A549 treated with dexamethasone at 1 μM for 4 hours (cell line): ENCODE data around the gene SLC7A4. TPM values are rescaled to one million over a fixed set of nuclear protein-coding genes. Genes with fewer than 3 reads are reported as not detected.

Experiments
- total RNA-seq: library from RNA; stranded (reverse); fragments of 200-300 nt; extraction: Qiagen RNA extraction; gene quantifications from 5 replicates; pipeline ENCODE4 v1.2.3, GENCODE V29; 2022

Gene SLC7A4, protein sequence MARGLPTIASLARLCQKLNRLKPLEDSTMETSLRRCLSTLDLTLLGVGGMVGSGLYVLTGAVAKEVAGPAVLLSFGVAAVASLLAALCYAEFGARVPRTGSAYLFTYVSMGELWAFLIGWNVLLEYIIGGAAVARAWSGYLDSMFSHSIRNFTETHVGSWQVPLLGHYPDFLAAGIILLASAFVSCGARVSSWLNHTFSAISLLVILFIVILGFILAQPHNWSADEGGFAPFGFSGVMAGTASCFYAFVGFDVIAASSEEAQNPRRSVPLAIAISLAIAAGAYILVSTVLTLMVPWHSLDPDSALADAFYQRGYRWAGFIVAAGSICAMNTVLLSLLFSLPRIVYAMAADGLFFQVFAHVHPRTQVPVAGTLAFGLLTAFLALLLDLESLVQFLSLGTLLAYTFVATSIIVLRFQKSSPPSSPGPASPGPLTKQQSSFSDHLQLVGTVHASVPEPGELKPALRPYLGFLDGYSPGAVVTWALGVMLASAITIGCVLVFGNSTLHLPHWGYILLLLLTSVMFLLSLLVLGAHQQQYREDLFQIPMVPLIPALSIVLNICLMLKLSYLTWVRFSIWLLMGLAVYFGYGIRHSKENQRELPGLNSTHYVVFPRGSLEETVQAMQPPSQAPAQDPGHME
- not detected in 5 replicates for total RNA-seq

DNA sequence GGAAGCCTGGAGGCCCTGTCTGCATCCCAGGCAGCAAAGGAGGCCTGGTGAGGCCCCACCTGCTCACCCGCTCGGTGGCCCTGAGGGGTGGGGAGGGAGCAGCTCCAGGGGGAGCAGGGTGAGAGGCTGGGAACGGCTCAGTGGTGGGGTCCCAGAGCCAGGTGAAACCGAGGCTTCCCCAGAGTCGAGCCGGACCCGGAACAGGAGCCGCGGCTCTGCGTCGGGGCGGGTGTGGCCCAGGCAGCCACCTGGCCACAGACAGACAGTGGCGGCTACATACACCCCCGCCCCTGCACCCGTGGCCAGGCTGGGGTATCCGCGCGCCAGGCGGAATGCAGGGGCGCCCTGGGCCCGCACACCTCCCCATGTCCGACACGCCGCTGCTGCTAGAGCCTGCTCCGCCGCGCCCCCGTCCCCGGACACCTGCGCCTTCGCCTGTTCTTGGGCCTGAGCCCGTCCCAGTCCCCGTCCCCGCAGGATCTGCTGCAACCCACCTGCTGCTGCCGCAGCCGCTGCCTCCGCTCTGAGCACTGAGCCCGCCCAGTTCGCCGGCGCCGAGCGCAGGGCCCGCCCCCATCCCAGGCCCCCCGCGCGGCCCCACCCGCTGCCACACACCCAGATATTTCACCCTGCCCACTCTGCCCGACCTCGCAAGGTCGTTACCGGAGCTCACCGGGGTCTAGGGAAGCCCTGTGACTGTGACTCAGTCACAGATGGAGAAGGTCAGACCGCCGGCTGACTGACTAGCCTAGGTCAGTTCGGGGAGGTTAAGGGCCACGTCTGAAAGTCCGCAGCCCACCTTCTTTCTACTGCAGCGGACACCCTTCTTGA is at the start of gene SLC7A4:
SLC7A4 (minus strand) TSS at position 525 of the 831 bp plus-strand sequence. CDS start 749 bp downstream, outside the sequence.

DNA sequence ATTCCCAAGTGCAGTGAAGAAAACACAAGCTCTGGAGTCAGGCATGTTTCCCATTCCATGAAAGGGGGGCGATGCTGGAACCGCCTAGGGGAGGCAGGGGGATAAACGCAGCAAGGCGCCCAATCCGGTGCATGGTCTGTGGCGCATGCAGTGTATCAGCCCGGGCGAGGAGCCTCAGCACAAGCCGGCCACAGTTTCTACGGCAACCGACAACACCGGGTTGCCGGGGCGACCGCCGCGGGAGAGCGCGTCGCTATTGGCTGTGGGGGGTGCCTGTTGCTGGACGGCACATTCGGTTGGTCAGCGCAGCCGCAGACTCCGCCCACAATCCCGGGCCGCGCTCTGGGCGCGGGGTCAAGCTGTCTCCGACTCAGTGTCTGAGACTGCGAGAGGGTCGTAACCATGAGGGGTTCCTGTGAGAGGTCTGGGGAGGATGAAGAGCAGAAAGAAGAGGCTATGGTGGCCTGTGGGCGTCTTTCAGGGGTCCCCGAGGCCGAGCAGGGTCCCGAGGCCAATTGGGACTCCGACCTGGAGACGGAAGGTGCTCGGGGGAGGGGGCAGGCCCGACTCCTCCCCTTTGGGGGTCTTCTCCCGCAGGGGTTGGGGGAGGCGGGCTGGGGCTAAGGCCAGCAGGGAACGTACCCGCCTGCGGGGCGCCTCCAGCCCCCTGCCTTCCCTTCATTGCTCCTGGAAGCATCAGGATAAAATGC is 13.4 kb upstream of the SLC7A4 start, which contains the start of gene LRRC74B:
LRRC74B (plus strand) TSS at position 362 of the 710 bp plus-strand sequence; CDS start at position 403, 41 bp downstream.

DNA sequence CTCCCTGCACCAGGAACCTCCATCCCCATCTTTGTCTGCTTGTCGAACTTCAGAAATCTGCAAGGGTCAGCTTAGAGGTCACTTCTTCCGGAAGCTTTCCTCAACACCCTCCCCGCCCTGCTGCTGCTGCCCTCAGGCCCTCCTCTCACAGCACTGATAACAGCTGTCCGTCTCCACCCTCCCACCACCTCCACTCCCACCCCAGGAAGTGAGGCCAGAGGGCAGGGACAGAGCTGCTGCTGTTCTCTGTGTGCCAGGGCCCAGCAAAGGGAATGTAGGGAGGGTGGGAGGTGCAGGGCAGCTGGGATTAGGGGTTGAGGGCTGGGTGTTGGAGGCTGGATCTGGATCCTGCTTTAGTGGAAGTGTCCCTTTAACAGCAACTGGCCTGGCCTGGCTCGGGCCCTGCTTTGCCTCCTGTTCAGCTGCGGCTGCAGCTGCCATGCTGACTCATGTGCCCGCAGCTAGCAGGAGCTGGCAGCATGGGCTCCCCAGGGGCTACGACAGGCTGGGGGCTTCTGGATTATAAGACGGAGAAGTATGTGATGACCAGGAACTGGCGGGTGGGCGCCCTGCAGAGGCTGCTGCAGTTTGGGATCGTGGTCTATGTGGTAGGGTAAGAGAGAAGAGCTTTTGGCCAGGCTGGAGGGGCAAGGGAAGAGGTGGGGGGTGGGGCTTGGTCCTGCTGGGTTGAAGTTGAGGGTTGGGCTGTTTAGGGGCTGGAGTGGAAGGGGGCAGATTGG is 17.5 kb downstream of the SLC7A4 start, which contains the start of gene P2RX6:
P2RX6 (plus strand) TSS at position 440 of the 740 bp plus-strand sequence; CDS start at position 450, 10 bp downstream.

DNA sequence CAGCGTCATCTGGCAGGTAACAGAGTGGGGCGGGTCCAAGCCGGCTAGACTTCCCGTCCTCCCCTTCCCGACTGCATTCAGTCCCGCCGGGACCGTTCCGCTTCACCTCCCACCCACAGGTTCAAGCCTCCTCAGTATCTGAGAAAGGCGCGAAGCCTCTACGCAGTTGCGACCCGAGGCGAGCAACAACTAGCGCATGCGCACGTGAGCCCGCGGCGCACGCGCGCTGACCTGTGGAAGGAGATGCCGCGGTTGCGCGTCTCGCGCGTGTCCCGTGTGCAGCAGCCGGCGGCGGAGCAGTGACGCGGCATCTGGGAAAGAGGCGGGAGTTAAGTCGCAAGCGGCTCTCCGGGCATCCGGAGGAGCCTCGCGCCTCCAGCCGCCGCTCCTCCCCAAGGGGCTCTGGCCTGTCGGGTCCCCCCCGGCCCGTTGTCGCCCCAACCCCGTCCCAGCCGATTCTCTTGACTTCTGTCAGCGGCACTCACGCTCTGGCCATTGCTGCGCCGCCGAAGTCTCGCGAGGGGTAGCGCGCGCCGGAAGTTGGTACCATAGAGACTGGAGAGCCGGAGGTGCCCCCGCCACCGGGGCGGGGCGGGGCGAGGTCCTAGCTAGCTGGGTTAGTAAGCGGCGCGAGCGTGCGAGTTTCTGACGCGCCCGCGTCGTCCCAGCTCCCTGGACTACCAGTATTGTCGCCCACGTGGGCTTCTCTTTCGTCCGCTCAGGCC is 30.6 kb downstream of the SLC7A4 start, which contains the start of gene THAP7:
THAP7 (minus strand) TSS at position 518 of the 725 bp plus-strand sequence; CDS start at position 311, 207 bp downstream.

DNA sequence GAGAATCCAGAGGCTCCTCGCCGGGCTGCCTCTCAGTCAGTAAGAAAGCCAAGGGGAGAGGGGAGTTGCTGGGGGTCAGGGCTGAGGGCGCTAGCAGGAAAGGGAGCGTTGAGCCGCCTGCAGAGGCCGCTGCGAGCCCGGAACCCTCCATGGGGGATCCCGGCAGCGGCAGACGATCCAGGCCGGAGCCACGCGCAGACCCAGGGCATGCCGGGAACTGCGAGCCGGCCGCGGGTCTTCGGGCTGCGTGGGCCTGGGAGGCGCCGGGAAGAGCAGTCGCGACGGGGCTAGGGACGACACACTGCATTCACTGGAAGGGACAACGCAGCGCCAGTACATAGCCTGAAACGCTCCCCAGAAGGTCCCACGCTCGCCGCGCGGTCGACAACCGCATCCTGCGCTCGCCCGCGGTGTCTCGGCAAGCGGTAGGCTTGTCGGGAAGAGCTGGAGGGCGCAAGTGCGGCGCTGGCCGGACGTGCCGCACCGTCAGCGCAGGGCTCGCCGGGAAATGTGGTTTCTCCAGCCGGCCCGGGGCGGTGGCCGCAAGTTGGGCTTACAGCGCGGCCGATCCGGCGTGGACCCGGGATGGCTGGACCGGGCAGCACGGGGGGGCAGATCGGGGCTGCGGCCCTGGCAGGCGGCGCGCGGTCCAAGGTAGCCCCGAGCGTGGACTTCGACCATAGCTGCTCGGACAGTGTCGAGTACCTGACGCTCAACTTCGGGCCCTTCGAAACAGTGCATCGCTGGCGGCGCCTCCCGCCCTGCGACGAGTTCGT is 50.4 kb downstream of the SLC7A4 start, which contains the start of gene LZTR1:
LZTR1 (plus strand) TSS at position 511 of the 776 bp plus-strand sequence; CDS start at position 586, 75 bp downstream.

Other genes starting within 250 kb of the SLC7A4 start
- 17.2 to 23.0 TPM (median 21.6 TPM) in 5 replicates for gene PI4KA, start 173.8 kb downstream of the SLC7A4 start, total RNA-seq
- 14.4 to 22.1 TPM (median 19.7 TPM) in 5 replicates for gene SNAP29, start 173.6 kb downstream of the SLC7A4 start, total RNA-seq
- gene CRKL, start 115.2 kb downstream of the SLC7A4 start, total RNA-seq: 24.0 to 28.7 TPM (median 27.3 TPM) in 5 replicates
- gene AIFM3, start 65.3 kb downstream of the SLC7A4 start, total RNA-seq: 1.9 to 3.5 TPM (median 3.0 TPM) in 5 replicates
- 9.3 to 21.4 TPM (median 16.8 TPM) in 5 replicates for gene LZTR1, start 50.3 kb downstream of the SLC7A4 start, total RNA-seq
- 15.5 to 26.2 TPM (median 23.5 TPM) in 5 replicates for gene THAP7, start 30.4 kb downstream of the SLC7A4 start, total RNA-seq
- gene P2RX6, start 17.4 kb downstream of the SLC7A4 start, total RNA-seq: 0.50 to 0.93 TPM (median 0.72 TPM) in 5 replicates
- 0.08 TPM in 1 of 5 replicates, not detected in the others for gene LRRC74B, start 13.4 kb upstream of the SLC7A4 start, total RNA-seq